GM12878 (cell line): ENCODE results near the gene PDZD8. TPM values are rescaled to one million over a fixed set of nuclear protein-coding genes. Genes with fewer than 3 reads are reported as not detected.

ENCODE experiments used
- ATAC-seq: fragments of 200-7000 bp; cut with Tn5 transposase; 3 replicates; pipeline ENCODE4 v1.9.1; 2020; ENCODE audit warnings: mild to moderate bottlenecking, moderate library complexity
- BruUV-seq: library from RNA; stranded (reverse); fragments of 400-500 nt; replicated peaks from 2 replicates; lab custom pipeline; 2021; lab: Mats Ljungman, UMichigan
- CTCF ChIA-PET: fragments of 300-600 bp; sonication (Branson Sonifier 250); formaldehyde crosslinking; extraction: SDS; loops from one replicate; lab custom pipeline; 2021; ENCODE audit warnings: inconsistent platforms; lab: Yijun Ruan, JAX
- POLR2A ChIA-PET: fragments of 350-600 bp; formaldehyde crosslinking; extraction: SDS; loops from one replicate; lab custom pipeline; 2021; ENCODE audit warnings: inconsistent platforms; lab: Charles Lee
- RAD21 ChIA-PET: fragments of 300-600 bp; sonication (Branson Sonifier 250); formaldehyde crosslinking; loops from one replicate; lab custom pipeline; 2023; ENCODE audit warnings: antibody characterized with exemption; ENCODE audit not compliant: unreplicated experiment; lab: Charles Lee
- SMC1A ChIA-PET: fragments of 300-600 bp; sonication (Branson Sonifier 250); formaldehyde crosslinking; loops from one replicate; lab custom pipeline; 2023; ENCODE audit not compliant: unreplicated experiment, uncharacterized antibody; lab: Charles Lee
- DNase-seq: peaks from one replicate; pipeline ENCODE4 v3.0.0-alpha.2; 2011; ENCODE audit warnings: low read depth, low spot score
- FAIRE-seq: peaks from 3 replicates; lab custom pipeline; 2011; peaks lifted over from hg19 to GRCh38; lab: Jason Lieb, UNC
- H2AFZ ChIP-seq: 2 replicates; pipeline ENCODE4 v1.6.0; 2011; ENCODE audit warnings: low read depth, low read length, control low read depth; ENCODE audit not compliant: control insufficient read depth
- H3K27ac ChIP-seq: 2 replicates; pipeline ENCODE4 v1.5.1; 2011; ENCODE audit warnings: control low read depth; ENCODE audit not compliant: control insufficient read depth, insufficient read depth
- H3K27me3 ChIP-seq, 2 experiments: replicated peaks in 1 of 2; 2 replicates each; pipeline versions ENCODE4 v1.6.0 to v1.6.1; 2011; ENCODE audit warnings: low read length in 1 of 2; ENCODE audit not compliant: control insufficient read depth in 2 of 2, insufficient read depth in 2 of 2
- H3K36me3 ChIP-seq, 2 experiments: 2 replicates each; pipeline ENCODE4 v1.5.1; 2011; ENCODE audit warnings: low read length in 1 of 2; ENCODE audit not compliant: control insufficient read depth in 2 of 2, insufficient read depth in 2 of 2
- H3K4me1 ChIP-seq: 2 replicates; pipeline ENCODE4 v1.6.1; 2011; ENCODE audit warnings: mild to moderate bottlenecking, low read length, moderate library complexity, mixed read lengths; ENCODE audit not compliant: control insufficient read depth, insufficient read depth
- H3K4me2 ChIP-seq: 2 replicates; pipeline ENCODE4 v1.6.0; 2011; ENCODE audit warnings: control low read depth; ENCODE audit not compliant: control insufficient read depth, insufficient read depth
- H3K4me3 ChIP-seq: fragments of 200-600 bp; sonication (generic); 2 replicates; pipeline ENCODE4 v1.5.1; 2016
- H3K79me2 ChIP-seq: 2 replicates; pipeline ENCODE4 v1.6.0; 2011; ENCODE audit warnings: low read length; ENCODE audit not compliant: control insufficient read depth, insufficient read depth
- H3K9ac ChIP-seq: 2 replicates; pipeline ENCODE4 v1.8.0; 2011; ENCODE audit warnings: low read length, control low read depth, mixed read lengths; ENCODE audit not compliant: control insufficient read depth, insufficient read depth
- H3K9me3 ChIP-seq: replicated peaks from 3 replicates; pipeline ENCODE4 v1.5.1; 2011; ENCODE audit warnings: mild to moderate bottlenecking, low read length; ENCODE audit not compliant: control insufficient read depth, insufficient read depth
- H4K20me1 ChIP-seq: 2 replicates; pipeline ENCODE4 v1.6.0; 2011; ENCODE audit not compliant: control insufficient read depth, insufficient read depth
- ASH2L ChIP-seq: fragments of 300-600, 200-600 bp; sonication (generic); IDR thresholded peaks from 2 replicates; pipeline ENCODE4 v1.6.1; 2017; ENCODE audit warnings: low read depth, mild to moderate bottlenecking, borderline replicate concordance
- IRF4 ChIP-seq: IDR thresholded peaks from 2 replicates; pipeline ENCODE4 v1.6.1; 2011; ENCODE audit warnings: low read depth, low read length
- LARP7 ChIP-seq: fragments of 450-650 bp; IDR thresholded peaks from 2 replicates; pipeline ENCODE4 v1.6.1; 2017; ENCODE audit warnings: mild to moderate bottlenecking
- MAX ChIP-seq: IDR thresholded peaks from 2 replicates; pipeline ENCODE4 v1.6.1; 2012; ENCODE audit warnings: low read depth, low read length, improper control_type of control experiment
- RAD51 ChIP-seq: fragments of 450-650 bp; IDR thresholded peaks from 2 replicates; pipeline ENCODE4 v1.6.1; 2016; ENCODE audit warnings: moderate library complexity, mild to moderate bottlenecking, inconsistent platforms
- RCOR1 ChIP-seq: conservative IDR thresholded peaks from 2 replicates; pipeline ENCODE4 v1.6.1; 2012; ENCODE audit warnings: low read depth, low read length, improper control_type of control experiment
- SMAD1 ChIP-seq: fragments of 450-650 bp; IDR thresholded peaks from 2 replicates; pipeline ENCODE4 v1.6.1; 2018; ENCODE audit warnings: mild to moderate bottlenecking, low read depth; ENCODE audit not compliant: partially characterized antibody
- TCF7 ChIP-seq: IDR thresholded peaks from 2 replicates; pipeline ENCODE4 v1.6.1; 2014; ENCODE audit warnings: antibody characterized with exemption, borderline replicate concordance
- ZZZ3 ChIP-seq: IDR thresholded peaks from 2 replicates; pipeline ENCODE4 v1.6.1; 2011; ENCODE audit warnings: low read depth; ENCODE audit not compliant: control insufficient read depth, insufficient read length
- WGBS: methylation state at CpG from one replicate; pipeline ENCODE4 v1.1.6; 2016; ENCODE audit warnings: low lambda C conversion rate; ENCODE audit not compliant: insufficient replicate concordance, insufficient coverage; ENCODE audit errors: missing lambda C conversion rate; 5-methylcytosine and 5-hydroxymethylcytosine counted together
- in situ Hi-C: fragments of 300-500 bp; cut with MboI; formaldehyde crosslinking; loops from 9 replicates; pipeline ENCODE4 v1.14.3; 2018; ENCODE audit warnings: mixed read lengths
- intact Hi-C: fragments of 100-400 bp; cut with micrococcal nuclease; formaldehyde crosslinking; loops from one replicate; pipeline ENCODE4 v1.14.2; 2022; ENCODE audit not compliant: unreplicated experiment
- polyA plus RNA-seq, 11 experiments: library from polyadenylated mRNA; depleted of rRNA in 4 of 11; unstranded in 6 of 11; stranded (reverse) in 5 of 11; fragments of >200 nt; fragmentation: Nextera tagmentation in 4 of 11; fragmentation: Illumina TruSeq in 1 of 11; extraction: Ambion mirVana in 4 of 11; extraction: Trizol in 1 of 11; gene quantifications; 1 replicate in 1 of 11; 2 replicates in 10 of 11; pipeline versions ENCODE4 v1.2.1 to v1.2.3, GENCODE V29; 2011 to 2016; ENCODE audit warnings: inconsistent platforms in 2 of 11, missing spikeins in 2 of 11, low read depth in 1 of 11
- total RNA-seq, 4 experiments: library from RNA; depleted of rRNA in 3 of 4; stranded (reverse); fragments of >200 nt in 3 of 4; fragmentation: Illumina TruSeq in 1 of 4; extraction: Trizol in 1 of 4; gene quantifications; 2 replicates each; pipeline versions ENCODE4 v1.2.1 to v1.2.3, GENCODE V29; 2013 to 2021
- TF ChIP-seq, protein P1 (sequence below): IDR thresholded peaks from 2 replicates; pipeline ENCODE4 v1.6.1; 2011; ENCODE audit warnings: borderline replicate concordance, low read depth, mild to moderate bottlenecking, moderate library complexity, low read length; ENCODE audit not compliant: insufficient read depth, poor library complexity, severe bottlenecking

The PDZD8 gene
- total and polyA plus RNA-seq, 10 of the 15 experiments (the other 5 are each of a cell fraction or from before 2014, with no cell fraction given), result 2.0 to 21.2 (median 6.7) TPM

DNA sequence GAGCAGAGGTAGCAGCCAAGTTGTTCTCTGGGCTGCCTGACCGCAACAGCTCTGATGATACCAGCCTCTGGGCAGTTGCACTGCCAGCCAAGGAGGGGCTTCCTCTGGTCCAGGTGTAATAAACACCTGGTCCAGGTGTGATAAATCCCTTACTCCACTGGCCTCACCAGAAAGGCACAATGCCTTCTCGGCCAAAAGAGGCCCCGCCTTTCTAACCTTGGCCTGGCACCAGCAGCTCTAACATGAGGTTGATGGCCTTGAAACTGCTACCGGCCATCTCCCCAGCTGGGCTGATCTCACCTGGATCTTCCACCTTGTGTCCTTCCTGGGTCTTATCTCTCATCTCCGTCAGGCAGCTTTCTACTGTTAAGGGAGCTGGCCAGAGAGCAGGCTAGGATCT, 45.5 kb upstream of the PDZD8 start:
- no peaks in the 10 kb centered on the region for H4K20me1 ChIP-seq
- no peak for ATAC-seq
- in situ Hi-C loops (no loop called here), intact Hi-C loops (no loop called here)
- no peaks in the 10 kb centered on the region for H3K9me3 ChIP-seq
- ChIA-PET POLR2A (interaction anchor here (0.5 kb wide), 1 partner anchor 17 kb away, joined by 3 read pairs; no protein-coding TSS in a partner anchor), CTCF (interaction anchor here (1.4 kb wide), 1 partner anchor 12 kb away, joined by 3 read pairs; no protein-coding TSS in a partner anchor), SMC1A (interaction anchor here (1.0 kb wide), 1 partner anchor 8 kb away, joined by 3 read pairs; no protein-coding TSS in a partner anchor), RAD21 (no interaction called here)
- BruUV-seq, result no TSS peak
- H3K9ac ChIP-seq, result no peak overlapping the region
- no peak for TF ChIP-seq IRF4
- TF ChIP-seq LARP7, result no peak
- TF ChIP-seq, protein P1, sequence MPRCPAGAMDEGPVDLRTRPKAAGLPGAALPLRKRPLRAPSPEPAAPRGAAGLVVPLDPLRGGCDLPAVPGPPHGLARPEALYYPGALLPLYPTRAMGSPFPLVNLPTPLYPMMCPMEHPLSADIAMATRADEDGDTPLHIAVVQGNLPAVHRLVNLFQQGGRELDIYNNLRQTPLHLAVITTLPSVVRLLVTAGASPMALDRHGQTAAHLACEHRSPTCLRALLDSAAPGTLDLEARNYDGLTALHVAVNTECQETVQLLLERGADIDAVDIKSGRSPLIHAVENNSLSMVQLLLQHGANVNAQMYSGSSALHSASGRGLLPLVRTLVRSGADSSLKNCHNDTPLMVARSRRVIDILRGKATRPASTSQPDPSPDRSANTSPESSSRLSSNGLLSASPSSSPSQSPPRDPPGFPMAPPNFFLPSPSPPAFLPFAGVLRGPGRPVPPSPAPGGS, result no peak
- TF ChIP-seq ASH2L, result no peak
- no peak for TF ChIP-seq RAD51
- no peak for TF ChIP-seq SMAD1
- TF ChIP-seq ZZZ3, result no peak
- no peak for TF ChIP-seq RCOR1
- no peak for TF ChIP-seq MAX
- TF ChIP-seq TCF7, result no peak
- H3K27me3 ChIP-seq, result no peaks in the 10 kb centered on the region; a peak in 1 of 4 replicates
- no peak overlapping the region for H3K27ac ChIP-seq
- 26% methylated on average over 5 of the region's 5 CpGs for WGBS
- H3K4me2 ChIP-seq, result no peak overlapping the region
- no peaks in the 10 kb centered on the region for H3K79me2 ChIP-seq
- no peak overlapping the region for H2AFZ ChIP-seq
- no peak for FAIRE-seq
- no peak overlapping the region for H3K4me3 ChIP-seq
- H3K36me3 ChIP-seq, result no peaks in the 10 kb centered on the region
- no peak for DNase-seq
- no peaks in the 10 kb centered on the region for H3K4me1 ChIP-seq
